Measurements from ENCODE around the gene APPL1. TPM values are rescaled to one million over a fixed set of nuclear protein-coding genes. Genes with fewer than 3 reads are reported as not detected.
A peak's percentile ranks its signal among the peaks of the same experiment; 100 is the strongest.

The APPL1 gene, protein sequence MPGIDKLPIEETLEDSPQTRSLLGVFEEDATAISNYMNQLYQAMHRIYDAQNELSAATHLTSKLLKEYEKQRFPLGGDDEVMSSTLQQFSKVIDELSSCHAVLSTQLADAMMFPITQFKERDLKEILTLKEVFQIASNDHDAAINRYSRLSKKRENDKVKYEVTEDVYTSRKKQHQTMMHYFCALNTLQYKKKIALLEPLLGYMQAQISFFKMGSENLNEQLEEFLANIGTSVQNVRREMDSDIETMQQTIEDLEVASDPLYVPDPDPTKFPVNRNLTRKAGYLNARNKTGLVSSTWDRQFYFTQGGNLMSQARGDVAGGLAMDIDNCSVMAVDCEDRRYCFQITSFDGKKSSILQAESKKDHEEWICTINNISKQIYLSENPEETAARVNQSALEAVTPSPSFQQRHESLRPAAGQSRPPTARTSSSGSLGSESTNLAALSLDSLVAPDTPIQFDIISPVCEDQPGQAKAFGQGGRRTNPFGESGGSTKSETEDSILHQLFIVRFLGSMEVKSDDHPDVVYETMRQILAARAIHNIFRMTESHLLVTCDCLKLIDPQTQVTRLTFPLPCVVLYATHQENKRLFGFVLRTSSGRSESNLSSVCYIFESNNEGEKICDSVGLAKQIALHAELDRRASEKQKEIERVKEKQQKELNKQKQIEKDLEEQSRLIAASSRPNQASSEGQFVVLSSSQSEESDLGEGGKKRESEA
- total RNA-seq (2014; rRNA removed; shearing (Covaris generic)), result 23.3 and 30.7 TPM in 2 replicates

DNA sequence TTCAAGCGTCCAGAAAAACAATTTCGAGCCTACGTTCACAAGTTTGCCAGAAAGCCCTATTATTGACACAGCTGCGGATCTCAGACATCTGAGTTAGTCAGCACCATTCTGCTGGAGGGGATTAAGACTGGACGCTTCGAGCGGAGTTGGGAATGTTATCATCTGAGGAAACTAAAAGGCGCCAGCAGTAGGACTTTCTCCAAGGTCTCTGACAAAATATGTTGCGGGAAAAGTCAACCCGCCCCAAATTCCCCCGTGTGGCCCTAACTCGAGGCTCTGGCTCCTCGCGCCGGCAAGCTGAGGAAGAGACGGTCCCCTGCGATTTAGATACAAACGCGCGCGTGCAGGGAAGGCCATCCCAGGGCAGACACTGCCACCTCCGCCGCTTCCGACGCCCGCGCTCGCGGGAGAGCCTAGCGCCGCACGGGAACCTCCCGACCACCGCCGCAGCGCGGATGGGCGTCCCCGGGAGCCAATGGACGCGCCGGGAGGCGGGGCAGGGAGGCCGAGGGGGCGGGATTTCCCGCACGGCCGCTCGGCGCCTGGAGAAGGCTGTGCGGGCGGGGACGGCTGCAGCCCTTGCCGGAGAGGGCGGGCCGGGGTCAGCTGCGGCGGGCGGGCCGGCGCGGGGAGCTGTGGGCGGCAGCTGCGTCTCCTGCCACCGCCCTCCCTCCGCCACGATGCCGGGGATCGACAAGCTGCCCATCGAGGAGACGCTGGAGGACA is at the start of gene APPL1:
Gene APPL1 (plus strand): TSS at position 526 of the 726 bp plus-strand sequence. CDS start 155 bp downstream, at position 681.
- peak; percentile 93 for DNase-seq (ENCODE audit: low read depth)

DNA sequence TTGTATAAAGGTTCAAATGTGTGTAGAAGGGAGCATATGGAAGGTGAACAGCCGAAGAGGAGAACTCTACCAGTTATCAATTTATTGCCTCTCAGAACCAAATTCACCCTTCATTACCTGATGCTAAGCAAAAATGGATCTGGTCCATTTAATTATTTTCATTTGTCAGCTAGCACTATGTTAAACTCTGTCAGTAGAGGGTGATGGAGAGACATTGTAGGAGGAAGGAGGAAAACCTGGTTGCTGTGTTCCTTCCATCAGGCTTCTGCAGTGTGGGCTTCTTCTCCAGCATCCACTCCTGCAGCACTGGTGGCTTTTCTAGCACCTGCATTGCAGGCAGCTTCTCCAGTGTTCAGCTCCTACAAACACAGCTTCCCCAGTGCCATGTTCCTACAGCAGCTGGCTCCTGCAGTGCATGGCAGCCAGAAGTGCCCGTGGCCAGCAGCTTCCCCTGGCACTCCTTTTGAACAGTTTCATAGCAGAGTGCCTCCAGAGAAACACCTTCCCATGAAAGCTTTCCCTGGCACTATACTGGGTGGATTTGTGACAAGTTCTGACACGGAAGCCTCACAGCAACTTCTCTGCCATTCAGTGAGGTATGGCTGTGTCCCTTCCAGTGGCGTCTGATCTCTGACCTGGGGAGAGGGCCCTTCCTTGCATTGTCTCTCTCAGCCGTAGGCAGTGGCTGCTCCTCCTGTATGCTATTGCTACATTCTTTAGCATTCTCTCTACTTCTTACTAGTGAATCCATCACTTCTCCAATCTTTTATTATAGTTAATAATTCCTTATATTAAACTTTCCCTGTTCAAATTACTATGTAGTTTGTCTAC is 47.7 kb upstream of the APPL1 start:
- DNase-seq (ENCODE audit: low read depth), result no peak

DNA sequence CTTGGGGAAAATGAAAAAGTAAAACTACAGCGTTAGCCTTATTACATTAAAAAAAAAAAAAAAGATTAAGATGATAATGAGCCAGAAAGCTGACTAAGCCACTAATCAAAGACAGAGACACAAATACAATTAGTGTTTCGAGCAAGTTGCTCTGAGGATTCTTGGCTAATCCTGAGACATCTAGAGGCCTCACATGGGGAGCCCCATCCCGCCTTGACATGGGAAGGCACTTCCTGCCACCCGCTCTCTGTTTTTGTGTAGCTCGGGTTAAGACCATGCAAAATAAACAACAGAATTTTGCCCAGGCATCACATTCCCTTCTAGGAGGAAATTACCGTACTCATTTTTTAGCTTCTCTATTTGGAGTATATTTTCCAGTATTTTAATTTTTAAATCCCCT is 43.0 kb upstream of the APPL1 start:
- DNase-seq (ENCODE audit: low read depth), result no peak

DNA sequence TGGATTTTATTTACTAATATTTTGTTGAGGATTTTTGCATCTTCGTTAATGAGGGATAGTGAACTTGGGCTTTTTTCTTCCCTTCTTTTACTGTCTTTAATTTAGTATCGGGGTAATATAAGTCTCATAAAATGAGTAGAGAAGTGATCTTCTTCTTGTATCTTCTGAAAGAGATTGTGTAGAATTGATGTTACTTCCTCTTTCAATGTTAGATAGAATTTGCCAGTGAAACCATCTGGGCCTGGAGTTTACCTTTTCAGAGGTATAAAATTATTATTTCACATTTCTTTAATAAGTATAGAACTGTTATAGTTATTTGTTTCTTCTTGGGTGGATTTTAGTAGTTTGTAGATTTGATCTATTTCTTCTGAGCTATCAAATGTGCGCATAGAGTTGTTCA is 35.5 kb upstream of the APPL1 start:
- no peak for DNase-seq (ENCODE audit: low read depth)

DNA sequence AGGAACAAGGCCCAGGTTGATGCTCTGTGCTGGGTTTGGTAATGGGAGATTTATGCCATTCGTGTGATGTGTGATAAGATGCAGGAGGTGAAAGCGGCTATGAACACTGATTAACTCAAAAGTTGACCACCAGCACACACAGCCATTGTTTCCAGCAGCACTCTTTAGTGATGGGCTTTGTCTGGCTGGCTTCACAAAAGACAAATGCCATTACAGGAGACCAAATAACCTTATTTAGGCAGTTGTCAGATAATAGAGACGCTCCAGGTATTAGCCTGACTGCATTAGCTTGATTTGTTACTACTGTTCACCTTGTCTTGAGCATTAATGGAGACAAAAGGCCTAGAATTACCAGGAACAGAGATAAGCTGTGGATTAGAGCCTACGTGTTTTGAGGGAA is 32.9 kb upstream of the APPL1 start:
- DNase-seq (ENCODE audit: low read depth), result no peak

DNA sequence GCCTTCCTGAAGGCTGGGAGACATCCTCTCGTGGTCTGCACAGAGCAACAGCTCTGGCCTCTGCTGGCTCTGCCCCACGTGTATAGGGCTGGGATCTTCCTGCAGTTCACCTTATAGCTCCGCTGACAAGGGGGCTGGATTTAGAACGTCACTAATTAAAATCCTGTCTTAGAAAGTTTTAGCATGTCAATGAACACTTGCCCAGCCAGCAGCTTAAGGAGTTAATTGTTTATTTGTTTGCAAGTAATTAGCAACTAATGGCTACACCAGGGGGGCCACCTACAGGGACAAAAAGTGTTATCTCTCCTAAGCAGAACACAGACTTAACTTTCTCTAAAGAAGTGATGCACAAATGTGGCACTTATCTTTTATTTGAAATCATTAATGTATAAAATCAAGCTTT is 27.6 kb upstream of the APPL1 start, which contains the start of gene HESX1:
Gene HESX1 (minus strand): TSS at position 84 of the 403 bp plus-strand sequence. CDS start 60 bp downstream, at position 24.
- no peak for DNase-seq (ENCODE audit: low read depth)

DNA sequence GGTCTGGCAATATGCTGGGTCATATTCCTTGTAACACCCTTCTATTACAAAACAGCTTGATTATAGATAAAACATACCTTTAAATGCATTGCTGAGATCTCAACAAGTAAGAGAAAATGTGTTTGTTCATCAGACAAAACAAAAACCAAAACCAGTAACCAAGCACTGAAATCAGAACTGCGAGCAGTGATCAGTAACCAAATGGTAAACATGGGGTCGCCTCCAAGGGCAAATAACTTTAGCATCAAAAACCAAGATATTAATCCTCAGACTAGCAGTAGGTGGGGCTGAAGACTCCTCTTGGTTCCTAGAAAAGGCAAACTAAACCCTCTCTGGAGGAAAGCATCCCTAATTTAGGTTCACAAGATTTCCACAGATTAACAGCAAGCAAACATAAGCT is 21.1 kb upstream of the APPL1 start:
- no peak for DNase-seq (ENCODE audit: low read depth)

DNA sequence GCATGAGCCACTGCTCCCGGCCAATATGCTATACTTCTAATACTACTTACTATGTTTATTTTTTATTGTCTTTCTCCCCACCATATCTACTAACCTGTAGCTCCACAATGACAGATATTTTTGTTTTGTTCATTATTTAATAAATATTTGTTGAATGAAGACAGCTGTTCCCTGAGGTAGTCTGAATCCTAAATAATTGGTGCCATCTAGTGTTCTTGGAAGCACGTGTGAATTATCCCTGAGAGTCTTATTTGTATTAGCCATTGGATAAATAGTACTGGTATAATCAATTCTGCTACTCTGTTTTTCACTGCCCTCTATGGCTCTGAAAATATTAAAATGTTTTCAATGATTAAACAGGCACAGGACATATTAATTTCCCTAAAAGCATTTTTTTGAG is 5.6 kb upstream of the APPL1 start:
- no peak for DNase-seq (ENCODE audit: low read depth)

DNA sequence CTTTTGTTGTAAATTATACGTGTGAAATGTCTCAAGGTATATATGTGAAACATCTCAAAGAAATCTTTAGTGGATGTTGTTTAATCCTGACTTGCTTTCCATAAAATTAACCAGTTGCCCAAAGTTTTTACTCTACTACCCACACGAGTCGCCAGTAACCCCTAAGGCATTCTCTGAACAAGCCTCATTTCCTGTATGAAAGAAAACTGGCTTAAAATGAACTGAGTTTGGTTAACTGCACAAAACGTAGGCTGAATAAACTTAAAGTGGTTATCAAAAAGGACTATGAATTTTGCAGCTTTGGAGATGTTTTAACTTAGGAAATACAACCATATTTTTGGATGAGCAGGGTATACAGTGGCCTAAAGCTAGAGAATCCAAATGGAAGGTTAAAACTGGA is 2.7 kb upstream of the APPL1 start:
- peak; percentile 6 for DNase-seq (ENCODE audit: low read depth)

DNA sequence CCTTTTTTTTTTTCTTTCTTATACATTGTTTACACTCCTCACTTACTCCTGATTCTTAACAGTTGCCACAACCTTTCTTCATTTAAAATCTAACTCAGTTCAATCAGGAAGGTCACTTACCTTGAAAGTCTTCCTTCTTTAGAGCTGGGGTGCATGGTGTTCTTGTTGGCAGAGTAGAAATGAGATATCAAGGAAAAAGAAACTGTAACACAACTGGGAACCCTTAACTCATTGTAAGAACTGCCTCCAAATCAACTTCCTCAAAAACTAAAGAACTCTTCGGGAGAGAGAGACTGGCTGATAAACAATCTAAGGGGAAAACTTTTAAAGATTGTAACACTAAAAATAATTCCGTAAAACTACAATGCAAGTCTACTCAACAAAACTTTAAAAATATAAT is 1.4 kb upstream of the APPL1 start:
- DNase-seq (ENCODE audit: low read depth), result no peak

DNA sequence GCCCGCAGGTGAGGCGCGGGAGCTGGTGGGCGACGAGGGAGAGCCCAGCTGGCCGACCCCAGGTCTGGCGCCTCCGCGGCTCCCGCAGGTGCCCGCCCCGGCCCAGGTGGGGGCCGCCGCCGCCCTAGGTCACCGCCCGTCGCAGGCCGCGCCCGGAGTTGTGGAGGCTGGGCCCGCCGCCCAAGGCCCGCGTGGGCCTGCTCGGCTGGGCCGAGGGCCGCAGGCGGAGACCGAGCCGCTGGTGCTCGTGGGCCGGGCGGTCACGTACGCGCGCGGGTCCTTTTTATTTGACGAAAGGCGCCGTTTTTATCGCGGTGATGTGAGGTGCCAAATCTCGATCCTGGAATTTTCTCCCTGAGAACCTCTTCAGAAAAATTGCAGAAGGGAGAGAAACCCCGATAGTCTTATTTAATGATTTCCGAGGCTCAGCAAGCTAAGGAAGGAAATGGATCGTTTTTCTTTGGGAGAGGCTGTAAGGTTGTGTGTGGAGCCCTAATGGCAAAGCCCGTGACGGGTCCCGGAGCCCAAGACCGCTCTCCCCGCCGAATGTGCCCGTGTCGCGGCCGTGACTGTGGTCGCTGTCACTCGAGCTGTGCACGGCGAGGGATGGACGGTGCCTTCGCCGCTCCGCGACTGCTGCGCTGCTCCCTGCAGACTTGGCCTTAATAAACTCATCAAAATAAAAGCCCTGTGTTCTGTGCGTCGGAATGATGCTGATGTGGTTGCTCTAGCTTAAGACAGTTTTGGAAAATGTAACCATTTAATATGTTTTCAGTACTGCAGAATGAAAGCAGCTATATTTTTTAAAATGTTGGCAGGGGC is 612 bp downstream of the APPL1 start:
- DNase-seq (ENCODE audit: low read depth), result peak; percentile 19

DNA sequence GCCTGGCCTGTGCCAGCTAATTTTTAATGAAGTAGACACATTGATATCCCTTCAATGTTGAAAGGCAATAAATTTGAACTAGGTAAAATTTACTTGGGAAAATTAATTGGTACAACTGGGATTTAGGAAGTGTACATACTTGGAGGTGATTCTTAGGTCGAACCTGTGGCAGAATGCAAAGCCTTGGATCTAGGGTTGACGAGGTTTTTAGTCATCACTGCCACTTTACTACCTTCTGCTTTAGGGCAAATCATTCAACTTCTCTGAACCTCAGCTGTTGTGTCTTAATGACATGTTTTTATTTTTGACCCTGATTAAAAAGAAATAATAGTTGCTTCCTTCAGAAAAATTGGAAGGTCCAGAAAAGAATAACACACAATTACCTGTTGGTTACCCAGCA is 2.5 kb downstream of the APPL1 start:
- DNase-seq (ENCODE audit: low read depth), result peak; percentile 3

DNA sequence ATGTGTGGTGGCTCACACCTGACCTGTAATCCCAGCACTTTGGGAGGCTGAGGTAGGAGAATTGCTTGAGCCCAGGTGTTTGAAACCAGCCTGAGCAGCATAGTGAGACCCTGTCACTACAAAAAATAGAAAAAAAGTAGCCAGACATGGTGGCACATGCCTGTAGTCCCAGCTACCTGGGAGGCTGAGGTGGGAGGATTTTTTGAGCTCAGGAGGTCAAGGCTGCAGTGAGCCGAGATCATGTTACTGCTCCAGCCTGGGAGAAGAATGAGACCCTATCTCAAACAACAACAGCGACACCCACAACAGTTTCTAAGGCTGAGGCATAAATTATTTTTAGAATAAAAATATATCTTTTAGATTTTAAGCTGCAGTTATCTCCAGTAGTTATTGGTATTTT is 6.3 kb downstream of the APPL1 start:
- no peak for DNase-seq (ENCODE audit: low read depth)

DNA sequence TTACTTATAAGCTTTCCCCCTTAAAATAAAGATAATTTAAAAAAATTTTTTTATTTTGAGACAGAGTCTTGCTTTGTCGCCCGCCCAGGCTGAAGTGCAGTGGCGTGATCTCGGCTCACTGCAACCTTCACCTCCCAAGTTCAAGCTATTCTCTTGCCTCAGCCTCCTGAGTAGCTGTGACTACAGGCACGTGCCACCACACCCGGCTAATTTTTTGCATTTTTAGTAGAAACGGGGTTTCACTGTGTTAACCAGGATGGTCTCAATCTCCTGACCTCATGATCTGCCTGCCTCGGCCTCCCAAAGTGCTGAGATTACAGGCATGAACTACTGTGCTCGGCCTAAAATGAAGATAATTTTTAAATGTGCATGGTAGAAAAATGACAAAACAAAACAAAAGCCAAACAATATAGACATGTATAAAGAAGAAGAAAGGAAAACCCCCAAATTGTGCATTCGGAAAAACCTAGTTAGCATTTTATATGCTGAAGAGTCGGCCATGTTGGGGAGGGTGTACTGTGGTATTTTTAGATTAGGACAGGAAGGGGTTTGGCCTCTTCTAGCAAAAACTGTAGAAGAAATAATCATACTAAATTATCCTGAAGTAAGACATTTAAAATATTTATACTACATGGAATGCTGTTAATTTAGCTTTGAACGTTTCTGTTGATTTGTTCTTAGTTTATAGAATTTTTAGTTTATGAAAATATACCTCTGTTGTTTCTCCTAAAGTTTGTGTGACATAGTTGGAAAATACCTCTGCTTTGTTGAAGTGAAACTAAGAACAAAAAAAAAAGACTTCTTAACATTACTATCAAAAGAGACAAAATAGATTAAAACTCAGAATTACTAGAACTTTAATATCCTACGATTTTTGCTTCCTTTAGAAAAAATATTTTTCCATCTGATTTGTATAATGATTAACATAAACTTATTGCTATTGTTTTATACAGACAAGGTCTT is 7.4 kb downstream of the APPL1 start:
- DNase-seq (ENCODE audit: low read depth), result no peak

DNA sequence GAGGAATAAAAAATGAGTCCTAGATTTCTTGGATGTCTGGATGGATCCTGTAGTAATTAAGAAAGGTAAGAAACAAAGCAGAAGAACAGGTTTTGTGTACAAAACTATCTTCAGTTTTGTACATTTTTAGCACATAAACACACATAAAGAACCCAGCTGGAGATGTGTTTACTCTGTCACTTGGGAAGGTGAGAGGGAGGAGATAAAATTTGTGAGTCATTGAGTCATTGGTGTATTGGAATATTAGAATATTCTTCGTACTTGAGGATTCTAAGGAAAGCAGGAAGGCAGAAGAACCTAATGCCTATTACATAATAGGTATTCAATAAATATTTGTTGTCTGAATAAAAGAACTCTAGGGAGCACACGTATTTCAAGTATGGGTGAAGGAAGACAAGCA is 17.4 kb downstream of the APPL1 start:
- DNase-seq (ENCODE audit: low read depth), result no peak

DNA sequence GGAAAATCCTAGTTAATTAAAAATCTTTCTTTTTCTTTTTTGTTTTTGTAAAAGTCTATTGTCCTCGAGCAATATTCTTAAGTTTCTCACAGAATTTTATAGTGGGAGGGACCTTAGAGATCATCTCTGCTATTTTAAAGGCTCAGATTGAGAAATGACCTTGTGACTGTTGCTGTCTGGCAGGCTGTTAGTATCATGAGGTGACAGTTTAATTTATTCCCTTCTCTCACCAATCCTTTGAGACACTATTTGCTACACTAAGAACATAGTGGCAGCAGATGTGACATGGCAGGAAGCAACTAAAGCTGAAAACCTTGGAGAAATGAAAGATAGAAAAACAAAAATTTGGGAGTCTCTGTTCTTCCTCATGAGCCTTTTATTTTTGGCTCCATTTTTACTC is 24.9 kb downstream of the APPL1 start:
- DNase-seq (ENCODE audit: low read depth), result no peak

DNA sequence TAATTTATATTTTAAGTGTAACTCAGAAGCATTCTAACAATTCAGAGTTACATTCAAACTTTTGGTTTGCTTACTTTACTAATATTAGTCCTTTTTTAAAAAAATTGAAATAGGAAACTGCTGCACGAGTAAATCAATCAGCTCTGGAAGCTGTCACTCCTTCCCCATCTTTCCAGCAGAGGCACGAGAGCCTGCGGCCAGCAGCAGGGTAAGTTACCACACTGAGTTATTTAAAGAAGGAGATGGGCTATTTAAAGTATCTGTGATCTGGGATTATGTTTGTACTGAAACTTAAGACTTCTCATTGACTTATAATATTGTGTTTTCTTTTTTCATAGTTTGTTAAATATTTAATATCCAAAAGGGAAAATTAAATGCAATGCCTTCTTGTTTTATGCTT is 29.3 kb downstream of the APPL1 start:
- no peak for DNase-seq (ENCODE audit: low read depth)

DNA sequence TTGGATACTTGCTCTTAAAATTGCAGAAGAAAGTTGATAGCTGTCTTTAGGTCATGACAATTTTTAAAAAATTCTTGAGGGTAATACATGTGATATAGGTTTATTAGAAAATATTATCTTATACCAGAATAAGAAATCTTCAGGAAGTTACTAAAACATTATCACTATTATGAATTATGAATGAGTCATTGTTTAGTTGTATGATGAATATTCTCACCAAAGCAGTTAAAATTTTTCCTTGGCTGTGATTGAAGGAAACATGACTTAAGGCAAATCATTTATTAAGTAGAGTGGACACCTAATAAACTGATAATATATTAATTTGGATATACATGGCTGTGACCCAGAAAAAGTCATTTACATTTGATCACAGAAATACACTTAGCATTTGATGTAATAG is 30.1 kb downstream of the APPL1 start:
- DNase-seq (ENCODE audit: low read depth), result no peak

DNA sequence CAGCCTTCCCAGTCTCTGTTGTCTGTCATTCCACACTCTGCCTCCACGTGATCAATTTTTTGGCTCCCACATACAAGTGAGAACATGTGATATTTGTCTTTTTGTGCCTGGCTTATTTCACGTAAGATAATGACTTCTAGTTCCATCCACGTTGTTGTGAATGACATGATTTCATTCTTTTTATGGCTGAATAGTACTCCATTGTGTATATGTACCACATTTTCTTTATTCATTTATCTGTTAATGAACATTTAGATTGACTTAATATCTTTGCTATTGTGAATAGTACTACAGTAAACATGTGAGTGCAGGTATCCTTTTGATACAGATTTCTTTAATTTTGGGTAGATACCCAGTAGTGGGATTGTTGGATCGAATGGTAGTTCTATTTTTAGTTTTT is 33.6 kb downstream of the APPL1 start:
- no peak for DNase-seq (ENCODE audit: low read depth)

DNA sequence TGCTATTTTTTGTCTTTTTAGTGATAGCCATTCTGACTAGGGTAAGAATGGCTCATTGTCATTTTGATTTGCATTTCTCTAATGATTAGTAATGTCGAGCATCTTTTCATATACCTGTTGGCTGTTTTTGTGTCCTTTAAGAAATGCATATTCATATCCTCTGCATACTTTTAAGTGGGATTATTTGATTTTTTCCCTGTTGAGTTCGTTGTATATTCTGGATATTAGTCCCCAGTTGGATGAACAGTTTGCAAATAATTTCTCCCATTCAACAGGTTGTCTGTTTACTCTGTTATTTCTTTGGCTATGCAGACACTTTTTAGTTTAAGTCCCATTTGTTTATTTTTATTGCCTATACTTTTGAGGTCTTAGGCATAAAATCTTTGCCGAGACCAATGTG is 34.4 kb downstream of the APPL1 start:
- no peak for DNase-seq (ENCODE audit: low read depth)

Measured in Daoy (cell line).